HepG2 (cell line): ENCODE results near the gene PSKH1. TPM values are rescaled to one million over a fixed set of nuclear protein-coding genes. Genes with fewer than 3 reads are reported as not detected.

Experiments
- GTF3A ChIP-seq: sonication (generic); formaldehyde crosslinking; conservative IDR thresholded peaks from 2 replicates; pipeline ENCODE4 v1.4.0; 2020; ENCODE audit warnings: mild to moderate bottlenecking, missing genetic modification reagents
- JUND ChIP-seq: sonication (generic); formaldehyde crosslinking; IDR thresholded peaks from 2 replicates; pipeline ENCODE4 v1.8.0; 2022; ENCODE audit warnings: mild to moderate bottlenecking, missing genetic modification reagents
- MEIS1 ChIP-seq: sonication (generic); formaldehyde crosslinking; IDR thresholded peaks from 2 replicates; pipeline ENCODE4 v1.9.0; 2021; ENCODE audit warnings: mild to moderate bottlenecking, missing genetic modification reagents, moderate library complexity, borderline replicate concordance
- NCOR1 ChIP-seq: fragments of 200-600 bp; sonication (generic); IDR thresholded peaks from 2 replicates; pipeline ENCODE4 v1.7.0; 2017; ENCODE audit warnings: antibody characterized with exemption, low read length, borderline replicate concordance
- TBX3 ChIP-seq: fragments of 450-650 bp; IDR thresholded peaks from 2 replicates; pipeline ENCODE4 v1.6.1; 2017; ENCODE audit warnings: antibody characterized with exemption, mild to moderate bottlenecking, inconsistent platforms, borderline replicate concordance
- ZNF501 ChIP-seq: sonication (generic); formaldehyde crosslinking; IDR thresholded peaks from 2 replicates; pipeline ENCODE4 v1.5.1; 2020; ENCODE audit warnings: mild to moderate bottlenecking, moderate library complexity, missing genetic modification reagents
- ZNF746 ChIP-seq: sonication (generic); formaldehyde crosslinking; IDR thresholded peaks from 2 replicates; pipeline ENCODE4 v1.8.0; 2022; ENCODE audit warnings: mild to moderate bottlenecking, missing genetic modification reagents
- ZNF766 ChIP-seq: sonication (generic); formaldehyde crosslinking; IDR thresholded peaks from 2 replicates; pipeline ENCODE4 v1.5.0; 2020; ENCODE audit warnings: missing genetic modification reagents, borderline replicate concordance
- ZNF782 ChIP-seq: sonication (generic); formaldehyde crosslinking; IDR thresholded peaks from 2 replicates; pipeline ENCODE4 v1.4.0; 2020; ENCODE audit warnings: missing genetic modification reagents, mild to moderate bottlenecking, borderline replicate concordance
- polyA plus RNA-seq, 8 experiments: library from polyadenylated mRNA; depleted of rRNA in 3 of 8; stranded (reverse) in 7 of 8; unstranded in 1 of 8; fragments of >200 nt; fragmentation: Illumina TruSeq in 4 of 8; extraction: Trizol in 4 of 8; gene quantifications; 2 replicates each; pipeline versions ENCODE4 v1.2.1 to v1.2.3, GENCODE V29; 2011 to 2016; ENCODE audit warnings: low read depth in 4 of 8, missing spikeins in 1 of 8, mixed read lengths in 1 of 8; ENCODE audit not compliant: insufficient read depth in 1 of 8
- total RNA-seq, 5 experiments: library from RNA; depleted of rRNA; stranded (reverse); fragments of >200 nt; fragmentation: Illumina TruSeq; extraction: Trizol; gene quantifications; 2 replicates each; pipeline ENCODE4 v1.2.3, GENCODE V29; 2016; ENCODE audit warnings: low read depth in 1 of 5
- TF ChIP-seq, protein P1 (sequence below): IDR thresholded peaks from 2 replicates; pipeline ENCODE4 v1.6.1; 2016
- TF ChIP-seq, protein P2 (sequence below): sonication (generic); formaldehyde crosslinking; IDR thresholded peaks from 2 replicates; pipeline ENCODE4 v1.5.0; 2020; ENCODE audit warnings: missing genetic modification reagents
- TF ChIP-seq, protein P3 (sequence below): sonication (generic); formaldehyde crosslinking; IDR thresholded peaks from 2 replicates; pipeline ENCODE4 v1.8.1; 2023; ENCODE audit warnings: mild to moderate bottlenecking, missing genetic modification reagents
- TF ChIP-seq, protein P4 (sequence below): sonication (generic); formaldehyde crosslinking; IDR thresholded peaks from 2 replicates; pipeline ENCODE4 v1.4.0; 2020; ENCODE audit warnings: missing genetic modification reagents
- TF ChIP-seq, protein P5 (sequence below): sonication (generic); formaldehyde crosslinking; IDR thresholded peaks from 2 replicates; pipeline ENCODE4 v1.4.0; 2020; ENCODE audit warnings: missing genetic modification reagents, borderline replicate concordance

Gene PSKH1
- total and polyA plus RNA-seq, 2 of the 13 experiments (the other 11 are each of a cell fraction or from before 2014, with no cell fraction given): 8.4 to 19.1 TPM

DNA sequence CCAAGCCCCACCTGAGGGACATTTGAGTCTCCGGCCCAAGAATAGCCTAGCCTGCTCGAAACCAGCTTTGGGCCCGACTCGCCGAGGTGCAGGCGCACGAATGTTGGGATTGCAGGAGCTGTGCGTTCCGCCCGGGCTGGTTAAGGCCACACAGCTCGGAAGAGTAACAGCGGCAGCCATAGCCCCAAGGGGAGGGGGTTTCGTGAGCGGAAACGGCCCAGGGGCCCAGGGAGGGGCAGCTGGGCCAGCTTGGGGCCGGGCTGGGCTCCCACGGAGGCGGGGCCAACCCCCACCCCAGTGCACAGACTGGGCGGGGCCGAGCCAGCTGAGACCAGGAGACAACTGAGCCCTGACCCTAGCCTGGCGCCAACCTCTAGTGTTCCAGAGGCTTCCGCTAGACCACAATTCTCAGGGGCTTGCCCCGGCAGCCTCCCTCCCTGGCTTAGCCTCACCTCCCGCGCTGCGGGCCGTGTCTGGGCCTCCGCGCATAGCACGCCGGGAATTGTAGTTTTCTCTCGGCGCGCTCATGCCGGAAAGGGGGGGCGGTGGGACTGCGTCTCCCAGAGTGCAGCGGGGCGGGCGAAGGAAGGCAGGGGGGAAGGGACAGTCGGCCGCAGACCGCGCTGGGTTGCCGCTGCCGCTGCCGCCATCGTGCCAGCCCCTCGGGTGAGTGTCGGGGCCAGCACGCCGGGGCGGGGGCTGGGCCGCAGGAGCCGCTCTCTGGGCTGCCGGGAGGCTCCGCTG lies 46.6 kb upstream of the PSKH1 start, which contains the start of gene NUTF2 (continued):
- peak; percentile 81; the same call in 1 of the 2 replicates for TF ChIP-seq ZNF782 (CRISPR knock-in tag)
- TF ChIP-seq ZNF766 (CRISPR knock-in tag): 0 out of 2 replicates have a peak, but pooled peaks have one; percentile 22
- TF ChIP-seq, protein P1, sequence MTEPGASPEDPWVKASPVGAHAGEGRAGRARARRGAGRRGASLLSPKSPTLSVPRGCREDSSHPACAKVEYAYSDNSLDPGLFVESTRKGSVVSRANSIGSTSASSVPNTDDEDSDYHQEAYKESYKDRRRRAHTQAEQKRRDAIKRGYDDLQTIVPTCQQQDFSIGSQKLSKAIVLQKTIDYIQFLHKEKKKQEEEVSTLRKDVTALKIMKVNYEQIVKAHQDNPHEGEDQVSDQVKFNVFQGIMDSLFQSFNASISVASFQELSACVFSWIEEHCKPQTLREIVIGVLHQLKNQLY (CRISPR knock-in tag): peak; percentile 26; the same call in 1 of the 2 replicates
- TF ChIP-seq, protein P2, sequence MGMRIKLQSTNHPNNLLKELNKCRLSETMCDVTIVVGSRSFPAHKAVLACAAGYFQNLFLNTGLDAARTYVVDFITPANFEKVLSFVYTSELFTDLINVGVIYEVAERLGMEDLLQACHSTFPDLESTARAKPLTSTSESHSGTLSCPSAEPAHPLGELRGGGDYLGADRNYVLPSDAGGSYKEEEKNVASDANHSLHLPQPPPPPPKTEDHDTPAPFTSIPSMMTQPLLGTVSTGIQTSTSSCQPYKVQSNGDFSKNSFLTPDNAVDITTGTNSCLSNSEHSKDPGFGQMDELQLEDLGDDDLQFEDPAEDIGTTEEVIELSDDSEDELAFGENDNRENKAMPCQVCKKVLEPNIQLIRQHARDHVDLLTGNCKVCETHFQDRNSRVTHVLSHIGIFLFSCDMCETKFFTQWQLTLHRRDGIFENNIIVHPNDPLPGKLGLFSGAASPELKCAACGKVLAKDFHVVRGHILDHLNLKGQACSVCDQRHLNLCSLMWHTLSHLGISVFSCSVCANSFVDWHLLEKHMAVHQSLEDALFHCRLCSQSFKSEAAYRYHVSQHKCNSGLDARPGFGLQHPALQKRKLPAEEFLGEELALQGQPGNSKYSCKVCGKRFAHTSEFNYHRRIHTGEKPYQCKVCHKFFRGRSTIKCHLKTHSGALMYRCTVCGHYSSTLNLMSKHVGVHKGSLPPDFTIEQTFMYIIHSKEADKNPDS: peak; percentile 91
- TF ChIP-seq, protein P3, sequence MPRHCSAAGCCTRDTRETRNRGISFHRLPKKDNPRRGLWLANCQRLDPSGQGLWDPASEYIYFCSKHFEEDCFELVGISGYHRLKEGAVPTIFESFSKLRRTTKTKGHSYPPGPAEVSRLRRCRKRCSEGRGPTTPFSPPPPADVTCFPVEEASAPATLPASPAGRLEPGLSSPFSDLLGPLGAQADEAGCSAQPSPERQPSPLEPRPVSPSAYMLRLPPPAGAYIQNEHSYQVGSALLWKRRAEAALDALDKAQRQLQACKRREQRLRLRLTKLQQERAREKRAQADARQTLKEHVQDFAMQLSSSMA (CRISPR knock-in tag): peak; percentile 97
- TF ChIP-seq JUND (CRISPR knock-in tag): peak; percentile 65; the same call in 1 of the 2 replicates
- TF ChIP-seq GTF3A (CRISPR knock-in tag): 0 out of 2 replicates have a peak, but pooled peaks have one; percentile 38
- peak; percentile 82; the same call in 1 of the 2 replicates for TF ChIP-seq MEIS1 (CRISPR knock-in tag)
- TF ChIP-seq ZNF746 (CRISPR knock-in tag): peak; percentile 79
- TF ChIP-seq, protein P4, sequence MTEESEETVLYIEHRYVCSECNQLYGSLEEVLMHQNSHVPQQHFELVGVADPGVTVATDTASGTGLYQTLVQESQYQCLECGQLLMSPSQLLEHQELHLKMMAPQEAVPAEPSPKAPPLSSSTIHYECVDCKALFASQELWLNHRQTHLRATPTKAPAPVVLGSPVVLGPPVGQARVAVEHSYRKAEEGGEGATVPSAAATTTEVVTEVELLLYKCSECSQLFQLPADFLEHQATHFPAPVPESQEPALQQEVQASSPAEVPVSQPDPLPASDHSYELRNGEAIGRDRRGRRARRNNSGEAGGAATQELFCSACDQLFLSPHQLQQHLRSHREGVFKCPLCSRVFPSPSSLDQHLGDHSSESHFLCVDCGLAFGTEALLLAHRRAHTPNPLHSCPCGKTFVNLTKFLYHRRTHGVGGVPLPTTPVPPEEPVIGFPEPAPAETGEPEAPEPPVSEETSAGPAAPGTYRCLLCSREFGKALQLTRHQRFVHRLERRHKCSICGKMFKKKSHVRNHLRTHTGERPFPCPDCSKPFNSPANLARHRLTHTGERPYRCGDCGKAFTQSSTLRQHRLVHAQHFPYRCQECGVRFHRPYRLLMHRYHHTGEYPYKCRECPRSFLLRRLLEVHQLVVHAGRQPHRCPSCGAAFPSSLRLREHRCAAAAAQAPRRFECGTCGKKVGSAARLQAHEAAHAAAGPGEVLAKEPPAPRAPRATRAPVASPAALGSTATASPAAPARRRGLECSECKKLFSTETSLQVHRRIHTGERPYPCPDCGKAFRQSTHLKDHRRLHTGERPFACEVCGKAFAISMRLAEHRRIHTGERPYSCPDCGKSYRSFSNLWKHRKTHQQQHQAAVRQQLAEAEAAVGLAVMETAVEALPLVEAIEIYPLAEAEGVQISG: peak; percentile 98
- TF ChIP-seq NCOR1: peak; percentile 85; the same call in 1 of the 2 replicates
- peak; percentile 91 for TF ChIP-seq ZNF501
- peak; percentile 73 for TF ChIP-seq TBX3
- TF ChIP-seq, protein P5, sequence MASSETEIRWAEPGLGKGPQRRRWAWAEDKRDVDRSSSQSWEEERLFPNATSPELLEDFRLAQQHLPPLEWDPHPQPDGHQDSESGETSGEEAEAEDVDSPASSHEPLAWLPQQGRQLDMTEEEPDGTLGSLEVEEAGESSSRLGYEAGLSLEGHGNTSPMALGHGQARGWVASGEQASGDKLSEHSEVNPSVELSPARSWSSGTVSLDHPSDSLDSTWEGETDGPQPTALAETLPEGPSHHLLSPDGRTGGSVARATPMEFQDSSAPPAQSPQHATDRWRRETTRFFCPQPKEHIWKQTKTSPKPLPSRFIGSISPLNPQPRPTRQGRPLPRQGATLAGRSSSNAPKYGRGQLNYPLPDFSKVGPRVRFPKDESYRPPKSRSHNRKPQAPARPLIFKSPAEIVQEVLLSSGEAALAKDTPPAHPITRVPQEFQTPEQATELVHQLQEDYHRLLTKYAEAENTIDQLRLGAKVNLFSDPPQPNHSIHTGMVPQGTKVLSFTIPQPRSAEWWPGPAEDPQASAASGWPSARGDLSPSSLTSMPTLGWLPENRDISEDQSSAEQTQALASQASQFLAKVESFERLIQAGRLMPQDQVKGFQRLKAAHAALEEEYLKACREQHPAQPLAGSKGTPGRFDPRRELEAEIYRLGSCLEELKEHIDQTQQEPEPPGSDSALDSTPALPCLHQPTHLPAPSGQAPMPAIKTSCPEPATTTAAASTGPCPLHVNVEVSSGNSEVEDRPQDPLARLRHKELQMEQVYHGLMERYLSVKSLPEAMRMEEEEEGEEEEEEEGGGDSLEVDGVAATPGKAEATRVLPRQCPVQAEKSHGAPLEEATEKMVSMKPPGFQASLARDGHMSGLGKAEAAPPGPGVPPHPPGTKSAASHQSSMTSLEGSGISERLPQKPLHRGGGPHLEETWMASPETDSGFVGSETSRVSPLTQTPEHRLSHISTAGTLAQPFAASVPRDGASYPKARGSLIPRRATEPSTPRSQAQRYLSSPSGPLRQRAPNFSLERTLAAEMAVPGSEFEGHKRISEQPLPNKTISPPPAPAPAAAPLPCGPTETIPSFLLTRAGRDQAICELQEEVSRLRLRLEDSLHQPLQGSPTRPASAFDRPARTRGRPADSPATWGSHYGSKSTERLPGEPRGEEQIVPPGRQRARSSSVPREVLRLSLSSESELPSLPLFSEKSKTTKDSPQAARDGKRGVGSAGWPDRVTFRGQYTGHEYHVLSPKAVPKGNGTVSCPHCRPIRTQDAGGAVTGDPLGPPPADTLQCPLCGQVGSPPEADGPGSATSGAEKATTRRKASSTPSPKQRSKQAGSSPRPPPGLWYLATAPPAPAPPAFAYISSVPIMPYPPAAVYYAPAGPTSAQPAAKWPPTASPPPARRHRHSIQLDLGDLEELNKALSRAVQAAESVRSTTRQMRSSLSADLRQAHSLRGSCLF (CRISPR knock-in tag): no peak
